IMR-90 (cell line): Measurements from ENCODE around the gene SRI. TPM values are rescaled to one million over a fixed set of nuclear protein-coding genes. Genes with fewer than 3 reads are reported as not detected.
A peak's percentile ranks its signal among the peaks of the same experiment; 100 is the strongest.

Experiments used
- ATAC-seq: fragments of 200-7000 bp; cut with Tn5 transposase; 2 replicates; pipeline ENCODE4 v1.9.1; 2020; ENCODE audit warnings: low read depth, mild to moderate bottlenecking, moderate library complexity
- BruUV-seq: library from RNA; stranded (reverse); fragments of 400-500 nt; replicated peaks from 2 replicates; lab custom pipeline; 2021; lab: Mats Ljungman, UMichigan
- CTCF ChIA-PET: fragments of 300-600 bp; formaldehyde crosslinking; extraction: SDS; loops from one replicate; lab custom pipeline; 2021; ENCODE audit warnings: antibody characterized with exemption; lab: Yijun Ruan, JAX
- POLR2A ChIA-PET: fragments of 300-600 bp; sonication (Branson Sonifier 250); formaldehyde crosslinking; loops from one replicate; lab custom pipeline; 2022; ENCODE audit warnings: antibody characterized with exemption; ENCODE audit not compliant: unreplicated experiment; lab: Charles Lee
- DNase-seq: peaks from one replicate; pipeline ENCODE4 v3.0.0; 2013
- H2AFZ ChIP-seq: replicated peaks from 2 replicates; pipeline ENCODE3; 2013; ENCODE audit warnings: low read length, mild to moderate bottlenecking; ENCODE audit not compliant: poor library complexity
- H2AK5ac ChIP-seq: 2 replicates; pipeline ENCODE4 v1.6.1; 2013; ENCODE audit warnings: low read depth, low read length, inconsistent platforms
- H2AK9ac ChIP-seq: replicated peaks from 2 replicates; pipeline ENCODE3; 2013; ENCODE audit warnings: mild to moderate bottlenecking, low read depth, low read length, moderate library complexity; ENCODE audit not compliant: poor library complexity
- H2BK120ac ChIP-seq: 2 replicates; pipeline ENCODE4 v1.6.1; 2013; ENCODE audit warnings: low read depth, low read length, inconsistent platforms
- H2BK15ac ChIP-seq: 3 replicates; pipeline ENCODE4 v1.6.1; 2013; ENCODE audit warnings: low read depth, low read length, inconsistent platforms
- H2BK20ac ChIP-seq: 2 replicates; pipeline ENCODE4 v1.6.1; 2013; ENCODE audit warnings: low read depth, mild to moderate bottlenecking, inconsistent platforms, low read length, moderate library complexity
- H2BK5ac ChIP-seq: 2 replicates; pipeline ENCODE4 v1.6.1; 2013; ENCODE audit warnings: mild to moderate bottlenecking, low read depth, low read length, inconsistent platforms; ENCODE audit not compliant: poor library complexity, severe bottlenecking
- H3K14ac ChIP-seq: replicated peaks from 2 replicates; pipeline ENCODE4 v1.6.1; 2013; ENCODE audit warnings: low read depth, low read length, inconsistent platforms
- H3K18ac ChIP-seq: 2 replicates; pipeline ENCODE4 v1.6.1; 2013; ENCODE audit warnings: low read depth, low read length, control low read depth
- H3K23ac ChIP-seq: 2 replicates; pipeline ENCODE4 v1.6.1; 2013; ENCODE audit warnings: low read depth, low read length, inconsistent platforms
- H3K27ac ChIP-seq: 2 replicates; pipeline ENCODE4 v1.5.1; 2013; ENCODE audit warnings: mild to moderate bottlenecking, control low read depth, low read length; ENCODE audit not compliant: insufficient read depth
- H3K27me3 ChIP-seq: 2 replicates; pipeline ENCODE4 v1.6.1; 2013; ENCODE audit warnings: low read length; ENCODE audit not compliant: control insufficient read depth, insufficient read depth
- H3K36me3 ChIP-seq: 2 replicates; pipeline ENCODE4 v1.6.1; 2013; ENCODE audit warnings: low read length, mixed read lengths; ENCODE audit not compliant: control insufficient read depth, insufficient read depth
- H3K4ac ChIP-seq: 2 replicates; pipeline ENCODE4 v1.6.1; 2013; ENCODE audit warnings: low read depth, low read length, inconsistent platforms
- H3K4me1 ChIP-seq: 2 replicates; pipeline ENCODE4 v1.6.1; 2013; ENCODE audit warnings: low read length, mixed read lengths; ENCODE audit not compliant: control insufficient read depth, insufficient read depth
- H3K4me2 ChIP-seq: 2 replicates; pipeline ENCODE4 v1.6.1; 2013; ENCODE audit warnings: low read depth, mild to moderate bottlenecking, control low read depth, low read length, moderate library complexity
- H3K4me3 ChIP-seq: 2 replicates; pipeline ENCODE4 v1.5.1; 2013; ENCODE audit warnings: low read depth, mild to moderate bottlenecking, control low read depth, low read length, moderate library complexity; ENCODE audit not compliant: insufficient read depth
- H3K56ac ChIP-seq: 2 replicates; pipeline ENCODE4 v1.6.1; 2013; ENCODE audit warnings: low read length, inconsistent platforms; ENCODE audit not compliant: insufficient read depth; ENCODE audit errors: extremely low read depth
- H3K79me1 ChIP-seq, 2 experiments: 2 replicates each; pipeline ENCODE4 v1.6.1; 2013; ENCODE audit warnings: low read length in 2 of 2, inconsistent platforms in 1 of 2, low read depth in 1 of 2
- H3K9ac ChIP-seq: 2 replicates; pipeline ENCODE4 v1.6.1; 2013; ENCODE audit warnings: low read depth, low read length, control low read depth
- H3K9me1 ChIP-seq: 2 replicates; pipeline ENCODE4 v1.6.1; 2013; ENCODE audit warnings: low read length, inconsistent platforms; ENCODE audit not compliant: insufficient read depth
- H3K9me3 ChIP-seq: 2 replicates; pipeline ENCODE4 v1.6.1; 2013; ENCODE audit warnings: low read length; ENCODE audit not compliant: control insufficient read depth, insufficient read depth
- H4K20me1 ChIP-seq: 2 replicates; pipeline ENCODE4 v1.6.1; 2013; ENCODE audit warnings: low read length, inconsistent platforms; ENCODE audit not compliant: insufficient read depth
- H4K5ac ChIP-seq: 2 replicates; pipeline ENCODE4 v1.6.1; 2013; ENCODE audit warnings: mild to moderate bottlenecking, low read depth, low read length, control low read depth
- H4K8ac ChIP-seq, 2 experiments: 2 replicates each; pipeline ENCODE4 v1.6.1; 2013; ENCODE audit warnings: low read depth in 2 of 2, low read length in 2 of 2, control low read depth in 1 of 2, inconsistent platforms in 1 of 2
- H4K91ac ChIP-seq: 2 replicates; pipeline ENCODE4 v1.6.1; 2013; ENCODE audit warnings: low read depth, low read length, inconsistent platforms; ENCODE audit not compliant: insufficient read depth
- FOS ChIP-seq: fragments of 150-350 bp; IDR thresholded peaks from 2 replicates; pipeline ENCODE4 v1.6.1; 2016; ENCODE audit warnings: low read depth, low read length
- MAFK ChIP-seq: IDR thresholded peaks from 2 replicates; pipeline ENCODE4 v1.6.1; 2012; ENCODE audit warnings: low read depth, low read length, improper control_type of control experiment
- MXI1 ChIP-seq: IDR thresholded peaks from 2 replicates; pipeline ENCODE4 v1.6.1; 2012; ENCODE audit warnings: low read depth, mild to moderate bottlenecking, low read length, moderate library complexity, borderline replicate concordance
- POLR2A ChIP-seq: IDR thresholded peaks from 2 replicates; pipeline ENCODE4 v1.6.1; 2012; ENCODE audit warnings: mild to moderate bottlenecking, low read depth, low read length
- RAD21 ChIP-seq: IDR thresholded peaks from 2 replicates; pipeline ENCODE4 v1.6.1; 2012; ENCODE audit warnings: low read length, improper control_type of control experiment
- RCOR1 ChIP-seq: IDR thresholded peaks from 2 replicates; pipeline ENCODE4 v1.6.1; 2012; ENCODE audit warnings: mild to moderate bottlenecking, low read length, improper control_type of control experiment; ENCODE audit not compliant: insufficient replicate concordance
- RFX5 ChIP-seq: IDR thresholded peaks from 2 replicates; pipeline ENCODE4 v1.8.0; 2012; ENCODE audit warnings: low read depth, mild to moderate bottlenecking, low read length, moderate library complexity
- SMC3 ChIP-seq: fragments of 150-350 bp; IDR thresholded peaks from 2 replicates; pipeline ENCODE4 v1.6.1; 2016; ENCODE audit warnings: low read depth, mild to moderate bottlenecking, antibody characterized with exemption, low read length, moderate library complexity
- WGBS, 2 experiments: methylation state at CpG; one replicate each; pipeline versions ENCODE4 v1.1.5 to v1.1.7; 2013; ENCODE audit warnings: missing lambda C conversion rate in 2 of 2; ENCODE audit not compliant: insufficient read length in 1 of 2; ENCODE audit errors: extremely low coverage in 2 of 2; 5-methylcytosine and 5-hydroxymethylcytosine counted together
- dilution Hi-C: fragments of 300-500 bp; cut with HindIII; formaldehyde crosslinking; loops from one replicate; pipeline ENCODE4 v1.14.3; 2018; ENCODE audit warnings: low sequenced_read_pairs; ENCODE audit not compliant: unreplicated experiment
- in situ Hi-C: fragments of 300-500 bp; cut with MboI; formaldehyde crosslinking; loops from 3 replicates; pipeline ENCODE4 v1.14.3; 2019; ENCODE audit warnings: low sequenced_read_pairs, inconsistent platforms, mixed read lengths
- intact Hi-C: fragments of 100-400 bp; cut with micrococcal nuclease; formaldehyde crosslinking; loops from 2 replicates; pipeline ENCODE4 v1.10.0; 2022
- polyA plus RNA-seq, 3 experiments: library from polyadenylated mRNA; depleted of rRNA; stranded (reverse); fragments of >200 nt; gene quantifications; 2 replicates each; pipeline ENCODE4 v1.2.3, GENCODE V29; 2012; ENCODE audit warnings: low replicate concordance in 1 of 3
- total RNA-seq: library from RNA; depleted of rRNA; stranded (reverse); fragments of >200 nt; gene quantifications from 2 replicates; pipeline ENCODE4 v1.2.3, GENCODE V29; 2012
- TF ChIP-seq, protein P1 (sequence below): fragments of 150-350 bp; IDR thresholded peaks from 2 replicates; pipeline ENCODE4 v1.6.1; 2016; ENCODE audit warnings: low read depth, mild to moderate bottlenecking, low read length, moderate library complexity, borderline replicate concordance
- TF ChIP-seq, protein P2 (sequence below): fragments of 150-350 bp; IDR thresholded peaks from 2 replicates; pipeline ENCODE4 v1.6.1; 2017; ENCODE audit warnings: mild to moderate bottlenecking, antibody characterized with exemption, low read length, low read depth
- TF ChIP-seq, protein P3 (sequence below): conservative IDR thresholded peaks from 2 replicates; pipeline ENCODE4 v1.5.1; 2012; ENCODE audit warnings: mild to moderate bottlenecking, low read depth, low read length, improper control_type of control experiment

Gene SRI
- total and polyA plus RNA-seq, 2 of the 4 experiments (the other 2 are of a cell fraction): 83.3 to 115 TPM

DNA sequence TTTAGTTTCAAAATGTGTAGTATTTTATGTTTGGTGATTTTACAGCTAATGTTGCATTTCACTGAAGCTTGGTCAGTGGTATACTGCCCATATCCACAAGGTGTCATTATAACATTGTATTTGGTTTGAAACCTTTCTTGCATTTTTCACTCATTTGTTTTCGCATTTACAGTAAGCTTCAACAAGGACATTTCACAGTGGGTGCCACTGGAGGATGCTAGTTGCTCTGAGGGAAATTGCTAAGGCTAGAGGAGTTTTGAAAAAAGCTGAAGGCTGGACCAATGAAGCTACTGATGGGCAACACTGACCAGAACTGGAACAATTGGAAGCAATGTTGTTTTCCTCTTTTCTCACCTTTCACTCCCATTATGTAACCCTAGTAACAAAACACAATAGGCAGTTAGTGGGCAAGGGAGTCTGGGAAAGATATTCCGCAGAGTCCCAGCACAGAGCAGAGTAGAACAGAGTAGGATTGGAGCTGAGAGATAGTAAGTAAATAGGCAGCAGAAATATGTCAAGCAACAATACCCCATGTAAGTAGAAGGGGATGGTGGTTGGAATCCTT, 23.6 kb upstream of the SRI start:
- DNase-seq (peak; percentile 44), ATAC-seq (peak; percentile 77)
- Histone ChIP-seq H3K9ac (no peak overlapping the region), H3K56ac (no peak overlapping the region), H3K27ac (no peak overlapping the region), H4K20me1 (no peaks in the 10 kb centered on the region), H4K91ac (no peak overlapping the region), H3K27me3 (no peaks in the 10 kb centered on the region), H3K4ac (no peak overlapping the region), H3K4me2 (no peak overlapping the region), H3K79me1 (no peaks in the 10 kb centered on the region), H3K9me3 (no peaks in the 10 kb centered on the region), H3K4me3 (no peak overlapping the region), H3K9me1 (no peaks in the 10 kb centered on the region), H2BK5ac (no peak overlapping the region), H2BK20ac (no peak overlapping the region), H3K23ac (no peak overlapping the region), H3K36me3 (no peaks in the 10 kb centered on the region), H3K18ac (no peak overlapping the region), H2AK9ac (peak overlapping the region; percentile 55), H2AK5ac (no peak overlapping the region), H2AFZ (no peak overlapping the region), H4K8ac (no peak overlapping the region), H3K4me1 (no peaks in the 10 kb centered on the region), H3K14ac (no peak overlapping the region), H4K5ac (no peak overlapping the region), H2BK120ac (no peak overlapping the region), H2BK15ac (no peak overlapping the region)
- POLR2A ChIA-PET: no interaction called here
- WGBS, 2 experiments: no CpG with 5 or more reads among the region's 2 CpGs
- dilution Hi-C loops: no loop called here
- no TSS peak for BruUV-seq
- in situ Hi-C loops: no loop called here
- CTCF ChIA-PET: interaction anchor here (0.7 kb wide), 1 partner anchor 11 kb away, joined by 5 read pairs; no protein-coding TSS in a partner anchor
- intact Hi-C loops: loop anchor here (2.0 kb wide), 1 partner anchor 1875 kb away; no protein-coding TSS in a partner anchor
- TF ChIP-seq MAFK (no peak), RAD21 (peak; percentile 67), RCOR1 (no peak), SMC3 (peak; percentile 49; the same call in 1 of the 2 replicates), MXI1 (no peak), POLR2A (no peak), RFX5 (no peak), FOS (no peak)
- TF ChIP-seq, protein P1, sequence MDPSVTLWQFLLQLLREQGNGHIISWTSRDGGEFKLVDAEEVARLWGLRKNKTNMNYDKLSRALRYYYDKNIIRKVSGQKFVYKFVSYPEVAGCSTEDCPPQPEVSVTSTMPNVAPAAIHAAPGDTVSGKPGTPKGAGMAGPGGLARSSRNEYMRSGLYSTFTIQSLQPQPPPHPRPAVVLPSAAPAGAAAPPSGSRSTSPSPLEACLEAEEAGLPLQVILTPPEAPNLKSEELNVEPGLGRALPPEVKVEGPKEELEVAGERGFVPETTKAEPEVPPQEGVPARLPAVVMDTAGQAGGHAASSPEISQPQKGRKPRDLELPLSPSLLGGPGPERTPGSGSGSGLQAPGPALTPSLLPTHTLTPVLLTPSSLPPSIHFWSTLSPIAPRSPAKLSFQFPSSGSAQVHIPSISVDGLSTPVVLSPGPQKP: no peak
- TF ChIP-seq, protein P2, sequence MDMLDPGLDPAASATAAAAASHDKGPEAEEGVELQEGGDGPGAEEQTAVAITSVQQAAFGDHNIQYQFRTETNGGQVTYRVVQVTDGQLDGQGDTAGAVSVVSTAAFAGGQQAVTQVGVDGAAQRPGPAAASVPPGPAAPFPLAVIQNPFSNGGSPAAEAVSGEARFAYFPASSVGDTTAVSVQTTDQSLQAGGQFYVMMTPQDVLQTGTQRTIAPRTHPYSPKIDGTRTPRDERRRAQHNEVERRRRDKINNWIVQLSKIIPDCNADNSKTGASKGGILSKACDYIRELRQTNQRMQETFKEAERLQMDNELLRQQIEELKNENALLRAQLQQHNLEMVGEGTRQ: no peak
- TF ChIP-seq, protein P3, sequence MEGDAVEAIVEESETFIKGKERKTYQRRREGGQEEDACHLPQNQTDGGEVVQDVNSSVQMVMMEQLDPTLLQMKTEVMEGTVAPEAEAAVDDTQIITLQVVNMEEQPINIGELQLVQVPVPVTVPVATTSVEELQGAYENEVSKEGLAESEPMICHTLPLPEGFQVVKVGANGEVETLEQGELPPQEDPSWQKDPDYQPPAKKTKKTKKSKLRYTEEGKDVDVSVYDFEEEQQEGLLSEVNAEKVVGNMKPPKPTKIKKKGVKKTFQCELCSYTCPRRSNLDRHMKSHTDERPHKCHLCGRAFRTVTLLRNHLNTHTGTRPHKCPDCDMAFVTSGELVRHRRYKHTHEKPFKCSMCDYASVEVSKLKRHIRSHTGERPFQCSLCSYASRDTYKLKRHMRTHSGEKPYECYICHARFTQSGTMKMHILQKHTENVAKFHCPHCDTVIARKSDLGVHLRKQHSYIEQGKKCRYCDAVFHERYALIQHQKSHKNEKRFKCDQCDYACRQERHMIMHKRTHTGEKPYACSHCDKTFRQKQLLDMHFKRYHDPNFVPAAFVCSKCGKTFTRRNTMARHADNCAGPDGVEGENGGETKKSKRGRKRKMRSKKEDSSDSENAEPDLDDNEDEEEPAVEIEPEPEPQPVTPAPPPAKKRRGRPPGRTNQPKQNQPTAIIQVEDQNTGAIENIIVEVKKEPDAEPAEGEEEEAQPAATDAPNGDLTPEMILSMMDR: peak; percentile 71
